ENCODE results near the gene AHI1.

- TF ChIP-seq EZH2 (IDR thresholded peaks at IDR 0.05; ENCODE audit: borderline replicate concordance, low read length) (no peak), CTCF (conservative IDR thresholded peaks at IDR 0.05 in 1 of 2, IDR thresholded peaks at IDR 0.05 in 1 of 2; ENCODE audit: extremely low read depth in 1 of 2, insufficient read depth in 1 of 2, low read depth in 1 of 2, low read length in 2 of 2) (no peak)
Observed at GRCh38 chr6:135498185-135498841, 773 bp upstream of the AHI1 start.

All from mammary epithelial cell (primary cell).